ENCODE data around the gene SYNGR2. TPM values are rescaled to one million over a fixed set of nuclear protein-coding genes. Genes with fewer than 3 reads are reported as not detected.

Gene SYNGR2
- polyA plus RNA-seq, 1 donor (not counting 4 experiments of a cell fraction or from before 2014, with no cell fraction given), result 103 TPM

GRCh38 chr17:78179372-78179771 is 11.0 kb downstream of the SYNGR2 start:
- Histone ChIP-seq H3K27ac (ENCODE audit: control insufficient read depth, insufficient read depth, low read length) (no peak overlapping the region), H3K27me3 (ENCODE audit: control insufficient read depth, extremely low read depth, insufficient read depth, low read length) (no peaks in the 10 kb centered on the region), H3K9ac (ENCODE audit: control insufficient read depth, extremely low read depth, insufficient read depth, low read length) (no peak overlapping the region), H3K9me1 (ENCODE audit: control insufficient read depth, extremely low read depth, insufficient read depth, low read length) (no peaks in the 10 kb centered on the region), H3K4me2 (ENCODE audit: control insufficient read depth, extremely low read depth, insufficient read depth, low read depth, low read length) (no peak overlapping the region), H3K79me2 (ENCODE audit: control insufficient read depth, insufficient read depth, low read length) (peaks cover 5% of the 10 kb centered on the region), H3K4me3 (ENCODE audit: control insufficient read depth in 2 of 3, extremely low read depth in 1 of 3, insufficient read depth in 2 of 3, low read depth in 1 of 3, low read length in 3 of 3) (no peak overlapping the region), H3K9me3 (ENCODE audit: control insufficient read depth, low read depth, low read length) (no peaks in the 10 kb centered on the region), H2AFZ (ENCODE audit: control insufficient read depth, low read length) (no peak overlapping the region), H4K20me1 (ENCODE audit: control insufficient read depth, extremely low read depth, insufficient read depth, low read length) (no peaks in the 10 kb centered on the region), H3K4me1 (ENCODE audit: control insufficient read depth, extremely low read depth, insufficient read depth, low read length) (no peaks in the 10 kb centered on the region), H3K36me3 (ENCODE audit: control insufficient read depth in 2 of 2, extremely low read depth in 1 of 2, insufficient read depth in 2 of 2, low read length in 2 of 2) (peaks cover 3 to 26% of the 10 kb centered on the region in 2 experiments)
- dilution Hi-C loops (cut with MboI; ENCODE audit: extremely low pct_ligation_motif_present, low sequenced_read_pairs), result no loop called here
- FAIRE-seq (no peak), DNase-seq (ENCODE audit: low read depth, low spot score) (no peak)
- TF ChIP-seq, protein P1, sequence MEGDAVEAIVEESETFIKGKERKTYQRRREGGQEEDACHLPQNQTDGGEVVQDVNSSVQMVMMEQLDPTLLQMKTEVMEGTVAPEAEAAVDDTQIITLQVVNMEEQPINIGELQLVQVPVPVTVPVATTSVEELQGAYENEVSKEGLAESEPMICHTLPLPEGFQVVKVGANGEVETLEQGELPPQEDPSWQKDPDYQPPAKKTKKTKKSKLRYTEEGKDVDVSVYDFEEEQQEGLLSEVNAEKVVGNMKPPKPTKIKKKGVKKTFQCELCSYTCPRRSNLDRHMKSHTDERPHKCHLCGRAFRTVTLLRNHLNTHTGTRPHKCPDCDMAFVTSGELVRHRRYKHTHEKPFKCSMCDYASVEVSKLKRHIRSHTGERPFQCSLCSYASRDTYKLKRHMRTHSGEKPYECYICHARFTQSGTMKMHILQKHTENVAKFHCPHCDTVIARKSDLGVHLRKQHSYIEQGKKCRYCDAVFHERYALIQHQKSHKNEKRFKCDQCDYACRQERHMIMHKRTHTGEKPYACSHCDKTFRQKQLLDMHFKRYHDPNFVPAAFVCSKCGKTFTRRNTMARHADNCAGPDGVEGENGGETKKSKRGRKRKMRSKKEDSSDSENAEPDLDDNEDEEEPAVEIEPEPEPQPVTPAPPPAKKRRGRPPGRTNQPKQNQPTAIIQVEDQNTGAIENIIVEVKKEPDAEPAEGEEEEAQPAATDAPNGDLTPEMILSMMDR (optimal IDR thresholded peaks at IDR 0.05 in 1 of 3, IDR thresholded peaks at IDR 0.05 in 1 of 3, conservative IDR thresholded peaks at IDR 0.05 in 1 of 3; ENCODE audit: extremely low read depth in 1 of 3, insufficient read depth in 2 of 3, low read length in 3 of 3), result no peak
- TF ChIP-seq EZH2 (IDR thresholded peaks at IDR 0.05; ENCODE audit: low read length), result no peak

DNA sequence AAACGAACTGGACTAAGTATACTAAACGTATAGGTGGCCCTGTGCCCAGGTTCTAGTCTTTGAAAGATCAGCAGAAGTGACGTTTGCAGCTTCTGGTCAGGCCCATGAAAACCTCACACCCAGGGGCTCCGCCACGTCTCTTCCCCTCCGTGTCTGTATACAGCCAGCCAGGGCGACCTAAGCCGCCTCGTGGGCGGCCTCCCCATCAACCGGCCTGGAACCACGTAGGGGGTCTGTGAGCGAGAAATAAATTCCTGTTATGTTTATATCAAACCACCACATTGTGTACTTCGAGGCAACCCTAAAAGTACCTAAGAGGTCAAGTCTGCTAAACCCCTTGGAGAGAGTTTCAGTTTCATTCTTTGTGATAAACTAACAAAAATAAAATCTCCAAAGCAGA is 11.7 kb downstream of the SYNGR2 start:
- TF ChIP-seq, protein P1 (optimal IDR thresholded peaks at IDR 0.05 in 1 of 3, IDR thresholded peaks at IDR 0.05 in 1 of 3, conservative IDR thresholded peaks at IDR 0.05 in 1 of 3; ENCODE audit: extremely low read depth in 1 of 3, insufficient read depth in 2 of 3, low read length in 3 of 3), result no peak
- no peak for TF ChIP-seq EZH2 (IDR thresholded peaks at IDR 0.05; ENCODE audit: low read length)
- no peaks in the 10 kb centered on the region for H3K9me3 ChIP-seq (ENCODE audit: control insufficient read depth, low read depth, low read length)
- H3K9me1 ChIP-seq (ENCODE audit: control insufficient read depth, extremely low read depth, insufficient read depth, low read length), result no peaks in the 10 kb centered on the region
- DNase-seq (ENCODE audit: low read depth, low spot score) (no peak), FAIRE-seq (no peak)
- peaks cover 7% of the 10 kb centered on the region for H3K79me2 ChIP-seq (ENCODE audit: control insufficient read depth, insufficient read depth, low read length)
- no peaks in the 10 kb centered on the region for H3K4me1 ChIP-seq (ENCODE audit: control insufficient read depth, extremely low read depth, insufficient read depth, low read length)
- H4K20me1 ChIP-seq (ENCODE audit: control insufficient read depth, extremely low read depth, insufficient read depth, low read length), result no peaks in the 10 kb centered on the region
- no peaks in the 10 kb centered on the region for H3K27me3 ChIP-seq (ENCODE audit: control insufficient read depth, extremely low read depth, insufficient read depth, low read length)
- dilution Hi-C loops (cut with MboI; ENCODE audit: extremely low pct_ligation_motif_present, low sequenced_read_pairs), result no loop called here
- H3K4me3 ChIP-seq (ENCODE audit: control insufficient read depth in 2 of 3, extremely low read depth in 1 of 3, insufficient read depth in 2 of 3, low read depth in 1 of 3, low read length in 3 of 3), result no peak overlapping the region
- no peak overlapping the region for H3K9ac ChIP-seq (ENCODE audit: control insufficient read depth, extremely low read depth, insufficient read depth, low read length)
- peaks cover 0 to 33% of the 10 kb centered on the region in 2 experiments for H3K36me3 ChIP-seq (ENCODE audit: control insufficient read depth in 2 of 2, extremely low read depth in 1 of 2, insufficient read depth in 2 of 2, low read length in 2 of 2)
- H3K27ac ChIP-seq (ENCODE audit: control insufficient read depth, insufficient read depth, low read length), result no peak overlapping the region
- H2AFZ ChIP-seq (ENCODE audit: control insufficient read depth, low read length), result no peak overlapping the region
- no peak overlapping the region for H3K4me2 ChIP-seq (ENCODE audit: control insufficient read depth, extremely low read depth, insufficient read depth, low read depth, low read length)
